ENCODE measurements around the gene SLC9A7. TPM values are rescaled to one million over a fixed set of nuclear protein-coding genes. Genes with fewer than 3 reads are reported as not detected.

The SLC9A7 gene
- total RNA-seq, 1 donor from 2014 or later = 7.9 TPM

DNA sequence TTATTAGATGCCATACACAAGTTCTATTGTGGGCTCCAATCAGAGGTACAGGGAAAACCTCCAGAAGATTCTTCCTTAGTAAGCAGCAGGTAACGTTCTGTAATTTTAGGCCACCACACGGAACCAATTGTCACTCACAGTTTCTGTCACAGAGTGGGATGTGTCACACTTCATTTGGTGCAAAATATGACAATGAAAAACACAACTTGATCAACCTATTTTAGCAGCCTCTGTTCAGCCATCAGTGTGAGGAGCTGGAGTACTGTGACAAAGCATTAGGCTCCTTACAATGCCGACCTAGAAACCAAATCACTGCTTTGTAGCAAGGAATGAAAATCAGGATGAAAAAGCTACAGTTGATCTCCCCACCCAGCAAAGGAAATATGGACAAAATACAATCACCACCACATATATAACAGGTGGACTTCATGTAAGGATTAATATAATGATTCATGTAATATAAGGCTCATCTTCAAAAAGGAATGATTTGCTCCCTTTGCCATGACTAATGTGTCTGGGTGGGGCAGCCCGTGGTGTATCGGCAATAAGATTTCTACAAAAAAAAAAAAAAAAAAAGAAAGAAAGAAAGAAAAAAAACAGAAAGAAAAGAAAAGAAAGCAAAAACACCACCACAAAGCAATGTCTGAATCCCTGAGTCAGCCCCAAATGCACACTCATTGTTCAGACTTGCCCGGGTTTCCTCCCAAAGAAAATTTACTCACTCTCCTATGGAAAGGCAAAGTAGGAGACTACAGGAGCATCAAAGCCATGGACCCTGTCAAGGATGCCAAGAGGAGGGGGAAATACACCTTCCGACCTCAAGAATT lies 36.0 kb downstream of the SLC9A7 start:
- Histone ChIP-seq H3K9me3 (no peaks in the 10 kb centered on the region), H3K36me3 (no peaks in the 10 kb centered on the region), H3K4me3 (no peak overlapping the region), H3K4me1 (no peaks in the 10 kb centered on the region), H3K27ac (no peak overlapping the region), H3K27me3 (ENCODE audit: low read depth) (no peaks in the 10 kb centered on the region)
- intact Hi-C loops (cut with DNase I) = no loop called here
- no peak for DNase-seq
- no peak for ATAC-seq
- TF ChIP-seq, protein P1, sequence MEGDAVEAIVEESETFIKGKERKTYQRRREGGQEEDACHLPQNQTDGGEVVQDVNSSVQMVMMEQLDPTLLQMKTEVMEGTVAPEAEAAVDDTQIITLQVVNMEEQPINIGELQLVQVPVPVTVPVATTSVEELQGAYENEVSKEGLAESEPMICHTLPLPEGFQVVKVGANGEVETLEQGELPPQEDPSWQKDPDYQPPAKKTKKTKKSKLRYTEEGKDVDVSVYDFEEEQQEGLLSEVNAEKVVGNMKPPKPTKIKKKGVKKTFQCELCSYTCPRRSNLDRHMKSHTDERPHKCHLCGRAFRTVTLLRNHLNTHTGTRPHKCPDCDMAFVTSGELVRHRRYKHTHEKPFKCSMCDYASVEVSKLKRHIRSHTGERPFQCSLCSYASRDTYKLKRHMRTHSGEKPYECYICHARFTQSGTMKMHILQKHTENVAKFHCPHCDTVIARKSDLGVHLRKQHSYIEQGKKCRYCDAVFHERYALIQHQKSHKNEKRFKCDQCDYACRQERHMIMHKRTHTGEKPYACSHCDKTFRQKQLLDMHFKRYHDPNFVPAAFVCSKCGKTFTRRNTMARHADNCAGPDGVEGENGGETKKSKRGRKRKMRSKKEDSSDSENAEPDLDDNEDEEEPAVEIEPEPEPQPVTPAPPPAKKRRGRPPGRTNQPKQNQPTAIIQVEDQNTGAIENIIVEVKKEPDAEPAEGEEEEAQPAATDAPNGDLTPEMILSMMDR (IDR thresholded peaks at IDR 0.05) = no peak

DNA sequence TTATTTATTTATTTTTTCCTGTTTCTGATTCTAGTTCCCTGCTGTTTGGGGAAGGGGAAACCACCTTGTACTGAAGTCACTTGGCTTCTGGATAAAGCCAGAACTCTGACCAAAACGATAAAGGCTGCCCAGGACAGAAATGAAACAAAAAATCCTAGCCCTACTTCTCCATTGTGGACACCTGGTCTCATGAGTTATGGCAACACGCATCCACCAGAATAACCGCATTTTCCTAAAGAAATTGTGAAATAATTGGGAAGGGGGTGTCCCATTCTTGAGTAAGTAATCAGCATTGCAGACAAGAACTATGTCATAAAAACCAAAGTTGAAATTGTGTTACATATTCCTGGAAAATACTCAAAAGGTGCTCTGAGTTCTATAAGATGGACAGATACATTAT lies 42.1 kb downstream of the SLC9A7 start:
- Histone ChIP-seq H3K4me3 (no peak overlapping the region), H3K4me1 (no peaks in the 10 kb centered on the region), H3K36me3 (no peaks in the 10 kb centered on the region), H3K27ac (no peak overlapping the region), H3K9me3 (no peaks in the 10 kb centered on the region), H3K27me3 (ENCODE audit: low read depth) (no peaks in the 10 kb centered on the region)
- intact Hi-C loops (cut with DNase I) = no loop called here
- DNase-seq (no peak), ATAC-seq (no peak)
- TF ChIP-seq, protein P1 (IDR thresholded peaks at IDR 0.05) = no peak

DNA sequence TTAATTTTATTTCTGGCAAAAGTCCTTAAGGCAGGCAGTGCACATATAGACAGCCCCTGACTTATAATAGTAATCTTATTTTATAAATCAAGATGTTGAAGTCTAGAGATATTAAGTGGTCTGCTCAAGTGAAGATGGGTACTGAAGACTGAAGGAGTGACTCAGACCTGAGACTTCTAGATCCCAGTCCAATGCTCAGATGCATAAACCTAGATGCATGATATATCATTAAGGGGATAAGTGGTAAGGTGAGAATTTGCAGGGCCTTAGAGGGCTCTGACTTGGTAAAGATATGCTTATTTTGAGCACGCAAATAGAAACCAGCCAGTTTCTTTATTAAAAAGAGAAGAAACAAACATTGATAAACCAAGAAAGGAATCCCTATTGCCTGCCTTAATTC lies 42.9 kb downstream of the SLC9A7 start:
- no peak for ATAC-seq

DNA sequence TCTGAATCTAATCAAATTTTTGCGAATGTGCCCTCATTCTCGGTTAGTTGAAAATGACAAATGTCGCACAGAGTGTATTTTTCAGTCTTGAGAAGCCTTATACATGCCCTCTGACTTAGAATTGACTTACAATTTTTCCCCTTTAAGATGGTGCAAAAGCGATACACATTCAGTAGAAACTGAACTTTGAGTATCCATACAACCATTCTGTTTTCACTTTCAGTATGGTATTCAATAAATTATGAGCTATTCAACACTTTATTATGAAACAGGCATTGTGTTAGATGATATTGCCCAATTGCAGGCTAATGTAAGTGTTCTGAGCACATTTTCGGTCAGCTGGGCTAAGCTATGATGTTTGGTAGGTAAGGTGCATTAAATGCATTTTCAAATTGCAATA lies 43.4 kb downstream of the SLC9A7 start:
- H3K9me3 ChIP-seq = no peaks in the 10 kb centered on the region
- no peaks in the 10 kb centered on the region for H3K27me3 ChIP-seq (ENCODE audit: low read depth)
- H3K4me1 ChIP-seq = no peaks in the 10 kb centered on the region
- no peaks in the 10 kb centered on the region for H3K36me3 ChIP-seq
- intact Hi-C loops (cut with DNase I) = no loop called here
- DNase-seq (no peak), ATAC-seq (no peak)
- no peak overlapping the region for H3K27ac ChIP-seq
- H3K4me3 ChIP-seq = no peak overlapping the region
- TF ChIP-seq, protein P1 (IDR thresholded peaks at IDR 0.05) = no peak

More for the DNA sequence above, 42.9 kb downstream of the SLC9A7 start:
- H3K9me3 ChIP-seq = no peaks in the 10 kb centered on the region
- H3K36me3 ChIP-seq = no peaks in the 10 kb centered on the region
- no peaks in the 10 kb centered on the region for H3K4me1 ChIP-seq
- no peak overlapping the region for H3K4me3 ChIP-seq
- DNase-seq = no peak
- intact Hi-C loops (cut with DNase I) = no loop called here
- TF ChIP-seq, protein P1 (IDR thresholded peaks at IDR 0.05) = no peak
- no peaks in the 10 kb centered on the region for H3K27me3 ChIP-seq (ENCODE audit: low read depth)
- no peak overlapping the region for H3K27ac ChIP-seq

DNA sequence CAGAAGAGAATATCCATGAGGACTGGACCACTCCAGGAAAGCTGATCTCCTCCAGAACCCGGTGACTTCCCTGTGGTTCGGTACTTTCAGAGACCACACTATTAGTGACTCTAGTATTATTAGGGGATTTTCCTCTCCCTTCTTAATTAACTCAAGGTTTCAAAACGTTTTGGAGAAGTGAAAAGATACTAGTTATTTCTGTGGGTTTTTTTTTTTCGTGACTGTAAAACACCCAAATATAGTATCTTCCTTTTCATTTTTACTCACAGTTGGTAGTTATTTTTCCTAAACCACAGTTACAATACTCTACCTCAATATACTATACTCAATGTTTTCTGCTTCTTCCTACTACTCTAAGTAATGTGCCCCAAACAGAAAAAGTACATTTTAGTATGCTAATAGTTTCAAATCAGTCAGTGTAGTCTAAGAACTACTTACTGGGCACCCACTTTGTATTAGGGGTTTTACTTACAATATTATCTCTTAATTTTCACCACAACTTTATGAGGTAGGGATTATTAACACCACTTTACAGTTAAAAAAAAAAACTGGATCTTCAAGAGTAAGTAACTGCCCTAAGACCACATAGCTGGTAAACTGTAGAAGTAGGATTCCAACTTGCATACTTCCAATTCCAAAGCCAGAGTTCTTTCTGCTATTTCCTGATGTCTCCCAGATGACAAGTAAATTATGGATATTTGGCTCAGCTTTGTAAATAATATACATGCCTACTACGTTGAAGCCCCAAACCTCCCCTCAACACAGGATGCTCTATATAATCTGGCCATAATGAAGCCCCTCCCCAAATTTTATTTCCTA lies 45.0 kb downstream of the SLC9A7 start:
- TF ChIP-seq, protein P1 (IDR thresholded peaks at IDR 0.05) = no peak
- no peaks in the 10 kb centered on the region for H3K9me3 ChIP-seq
- H3K27ac ChIP-seq = no peak overlapping the region

More for the DNA sequence above, 45.0 kb downstream of the SLC9A7 start:
- intact Hi-C loops (cut with DNase I) = no loop called here
- no peaks in the 10 kb centered on the region for H3K27me3 ChIP-seq (ENCODE audit: low read depth)
- no peak for ATAC-seq
- no peak for DNase-seq
- no peaks in the 10 kb centered on the region for H3K4me1 ChIP-seq
- H3K4me3 ChIP-seq = no peak overlapping the region
- H3K36me3 ChIP-seq = no peaks in the 10 kb centered on the region
